OCI-LY7 (cell line): Measurements from ENCODE around the gene CTNND2. TPM values are rescaled to one million over a fixed set of nuclear protein-coding genes. Genes with fewer than 3 reads are reported as not detected.

ENCODE experiments used
- BruUV-seq: library from RNA; stranded (reverse); fragments of 400-500 nt; replicated peaks from 2 replicates; lab custom pipeline; 2021; lab: Mats Ljungman, UMichigan
- CTCF ChIA-PET: fragments of 300-600 bp; sonication (Branson Sonifier 250); formaldehyde crosslinking; loops from one replicate; lab custom pipeline; 2022; ENCODE audit warnings: antibody characterized with exemption; ENCODE audit not compliant: unreplicated experiment; lab: Charles Lee
- POLR2A ChIA-PET: fragments of 300-600 bp; sonication (Branson Sonifier 250); formaldehyde crosslinking; loops from one replicate; lab custom pipeline; 2022; ENCODE audit warnings: antibody characterized with exemption; lab: Charles Lee
- DNase-seq: peaks from one replicate; pipeline ENCODE4 v3.0.0-alpha.2; 2015; ENCODE audit warnings: low spot score
- H2AFZ ChIP-seq: fragments of 200-600 bp; sonication (generic), shearing (Covaris generic); 2 replicates; pipeline ENCODE4 v1.6.1; 2014; ENCODE audit warnings: mild to moderate bottlenecking, antibody characterized with exemption, low read length, moderate library complexity
- H3K27ac ChIP-seq: fragments of 200-600 bp; sonication (generic); 2 replicates; pipeline ENCODE4 v1.5.1; 2014; ENCODE audit warnings: mixed run types, low read depth, mild to moderate bottlenecking, moderate library complexity, low read length, inconsistent platforms; ENCODE audit not compliant: poor library complexity, severe bottlenecking
- H3K36me3 ChIP-seq: fragments of 200-600 bp; sonication (generic); 2 replicates; pipeline ENCODE4 v1.6.1; 2014; ENCODE audit warnings: mild to moderate bottlenecking, antibody characterized with exemption, low read length, moderate library complexity, mixed read lengths; ENCODE audit not compliant: insufficient read depth
- H3K4me1 ChIP-seq: fragments of 200-600 bp; sonication (generic); 2 replicates; pipeline ENCODE4 v1.5.1; 2014; ENCODE audit warnings: mild to moderate bottlenecking, low read length; ENCODE audit not compliant: insufficient read depth, poor library complexity, severe bottlenecking
- H3K4me2 ChIP-seq: fragments of 200-600 bp; sonication (generic); 2 replicates; pipeline ENCODE4 v1.6.1; 2014; ENCODE audit warnings: mild to moderate bottlenecking, low read length
- H3K4me3 ChIP-seq: fragments of 200-600 bp; sonication (generic); 2 replicates; pipeline ENCODE4 v1.5.1; 2014; ENCODE audit warnings: mild to moderate bottlenecking, low read depth, low read length; ENCODE audit not compliant: poor library complexity, severe bottlenecking
- H3K79me2 ChIP-seq: fragments of 200-600 bp; sonication (generic); 2 replicates; pipeline ENCODE4 v1.6.1; 2016; ENCODE audit warnings: low read depth, mild to moderate bottlenecking, low read length, moderate library complexity, mixed read lengths; ENCODE audit not compliant: insufficient read depth
- H3K9me2 ChIP-seq: fragments of 200-600 bp; sonication (generic); 2 replicates; pipeline ENCODE4 v1.6.1; 2016; ENCODE audit warnings: mild to moderate bottlenecking, low read length, mixed read lengths; ENCODE audit not compliant: insufficient read depth
- H3K9me3 ChIP-seq: fragments of 200-600 bp; sonication (generic); 2 replicates; pipeline ENCODE4 v1.6.1; 2014; ENCODE audit warnings: mild to moderate bottlenecking, mixed run types, low read length, mixed read lengths
- H4K20me1 ChIP-seq: fragments of 200-600 bp; sonication (generic); 2 replicates; pipeline ENCODE4 v1.6.1; 2014; ENCODE audit warnings: mild to moderate bottlenecking, antibody characterized with exemption, low read length, moderate library complexity, mixed read lengths; ENCODE audit not compliant: insufficient read depth
- EZH2phosphoT487 ChIP-seq: fragments of 200-600 bp; sonication (generic); IDR thresholded peaks from 2 replicates; pipeline ENCODE4 v1.6.1; 2018; ENCODE audit warnings: low read depth, borderline replicate concordance, mild to moderate bottlenecking, mixed run types, antibody characterized with exemption, low read length, moderate library complexity, mixed read lengths
- intact Hi-C: fragments of 100-400 bp; cut with micrococcal nuclease; formaldehyde crosslinking; loops from one replicate; pipeline ENCODE4 v1.10.0; 2022; ENCODE audit not compliant: unreplicated experiment
- total RNA-seq, 2 experiments: library from RNA; depleted of rRNA in 1 of 2; stranded (reverse); fragments of >200 nt in 1 of 2; shearing (Covaris generic) in 1 of 2; gene quantifications; 2 replicates each; pipeline ENCODE4 v1.2.3, GENCODE V29; 2014 to 2022
- TF ChIP-seq, protein P1 (sequence below): fragments of 200-600 bp; sonication (generic); conservative IDR thresholded peaks from 2 replicates; pipeline ENCODE4 v1.5.1; 2014; ENCODE audit warnings: mild to moderate bottlenecking, antibody characterized with exemption, low read length, moderate library complexity, mixed read lengths

The CTNND2 gene
- total RNA-seq, 2 experiments from 2014 or later: not detected

DNA sequence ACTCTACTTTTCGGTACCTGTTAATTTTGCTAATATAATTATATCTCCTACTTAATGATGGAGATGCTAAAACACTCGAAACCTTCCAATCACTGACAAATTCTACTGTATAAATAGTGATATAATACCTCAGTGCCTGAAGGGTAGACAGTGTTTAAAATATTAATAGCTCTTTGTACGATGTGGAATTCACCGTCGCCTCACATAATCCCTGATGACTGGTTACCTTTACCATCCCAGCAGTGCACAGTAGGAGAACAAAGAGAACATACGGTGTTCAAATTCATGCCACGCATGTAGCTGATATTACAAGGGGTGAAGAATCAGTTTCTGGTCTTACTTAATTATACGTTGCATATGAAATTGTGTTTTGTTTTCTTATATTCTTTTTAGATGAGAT is 506.7 kb downstream of the CTNND2 start:
- no peak overlapping the region for H3K4me3 ChIP-seq
- no peaks in the 10 kb centered on the region for H3K79me2 ChIP-seq
- intact Hi-C loops: no loop called here

DNA sequence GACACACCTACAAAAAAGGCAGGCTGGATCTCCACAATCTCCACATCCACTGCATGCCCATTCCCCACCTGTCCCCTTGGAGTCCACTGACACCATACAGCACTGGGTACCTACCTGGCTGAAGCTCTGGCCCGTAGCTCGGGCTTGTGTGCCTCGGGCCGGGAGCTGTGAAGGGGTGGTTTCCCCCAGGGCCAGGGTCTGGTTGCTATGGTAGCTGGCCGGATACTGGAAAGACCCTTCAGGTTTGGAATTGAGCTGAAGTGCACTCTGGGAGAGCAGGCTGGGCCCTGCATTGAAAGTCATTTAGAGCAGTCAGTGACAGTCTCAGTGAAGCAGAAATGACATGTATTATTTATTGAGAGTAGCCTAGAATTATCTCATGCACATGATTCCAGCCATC is 507.3 kb downstream of the CTNND2 start:
- Histone ChIP-seq H3K9me3 (no peaks in the 10 kb centered on the region), H3K79me2 (no peaks in the 10 kb centered on the region), H3K36me3 (no peaks in the 10 kb centered on the region), H3K4me2 (no peak overlapping the region), H3K27ac (no peak overlapping the region), H2AFZ (no peak overlapping the region), H3K4me1 (no peaks in the 10 kb centered on the region), H4K20me1 (no peaks in the 10 kb centered on the region), H3K9me2 (no peaks in the 10 kb centered on the region), H3K4me3 (no peak overlapping the region)
- no TSS peak for BruUV-seq
- no peak for TF ChIP-seq EZH2phosphoT487
- TF ChIP-seq, protein P1, sequence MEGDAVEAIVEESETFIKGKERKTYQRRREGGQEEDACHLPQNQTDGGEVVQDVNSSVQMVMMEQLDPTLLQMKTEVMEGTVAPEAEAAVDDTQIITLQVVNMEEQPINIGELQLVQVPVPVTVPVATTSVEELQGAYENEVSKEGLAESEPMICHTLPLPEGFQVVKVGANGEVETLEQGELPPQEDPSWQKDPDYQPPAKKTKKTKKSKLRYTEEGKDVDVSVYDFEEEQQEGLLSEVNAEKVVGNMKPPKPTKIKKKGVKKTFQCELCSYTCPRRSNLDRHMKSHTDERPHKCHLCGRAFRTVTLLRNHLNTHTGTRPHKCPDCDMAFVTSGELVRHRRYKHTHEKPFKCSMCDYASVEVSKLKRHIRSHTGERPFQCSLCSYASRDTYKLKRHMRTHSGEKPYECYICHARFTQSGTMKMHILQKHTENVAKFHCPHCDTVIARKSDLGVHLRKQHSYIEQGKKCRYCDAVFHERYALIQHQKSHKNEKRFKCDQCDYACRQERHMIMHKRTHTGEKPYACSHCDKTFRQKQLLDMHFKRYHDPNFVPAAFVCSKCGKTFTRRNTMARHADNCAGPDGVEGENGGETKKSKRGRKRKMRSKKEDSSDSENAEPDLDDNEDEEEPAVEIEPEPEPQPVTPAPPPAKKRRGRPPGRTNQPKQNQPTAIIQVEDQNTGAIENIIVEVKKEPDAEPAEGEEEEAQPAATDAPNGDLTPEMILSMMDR: no peak
- POLR2A ChIA-PET: interaction anchor here (1.1 kb wide), 1 partner anchor 12 kb away, joined by 3 read pairs; no protein-coding TSS in a partner anchor
- CTCF ChIA-PET: no interaction called here
- DNase-seq: no peak
- intact Hi-C loops: no loop called here

More for the DNA sequence above, 506.7 kb downstream of the CTNND2 start:
- no peak overlapping the region for H2AFZ ChIP-seq
- no peak overlapping the region for H3K4me2 ChIP-seq
- no TSS peak for BruUV-seq
- H3K27ac ChIP-seq: no peak overlapping the region
- CTCF ChIA-PET: no interaction called here
- H3K9me2 ChIP-seq: no peaks in the 10 kb centered on the region
- H3K36me3 ChIP-seq: no peaks in the 10 kb centered on the region
- POLR2A ChIA-PET: interaction anchor here (1.1 kb wide), 1 partner anchor 12 kb away, joined by 3 read pairs; no protein-coding TSS in a partner anchor
- DNase-seq: no peak
- TF ChIP-seq, protein P1: no peak
- TF ChIP-seq EZH2phosphoT487: no peak
- H3K4me1 ChIP-seq: no peaks in the 10 kb centered on the region
- no peaks in the 10 kb centered on the region for H3K9me3 ChIP-seq
- no peaks in the 10 kb centered on the region for H4K20me1 ChIP-seq

DNA sequence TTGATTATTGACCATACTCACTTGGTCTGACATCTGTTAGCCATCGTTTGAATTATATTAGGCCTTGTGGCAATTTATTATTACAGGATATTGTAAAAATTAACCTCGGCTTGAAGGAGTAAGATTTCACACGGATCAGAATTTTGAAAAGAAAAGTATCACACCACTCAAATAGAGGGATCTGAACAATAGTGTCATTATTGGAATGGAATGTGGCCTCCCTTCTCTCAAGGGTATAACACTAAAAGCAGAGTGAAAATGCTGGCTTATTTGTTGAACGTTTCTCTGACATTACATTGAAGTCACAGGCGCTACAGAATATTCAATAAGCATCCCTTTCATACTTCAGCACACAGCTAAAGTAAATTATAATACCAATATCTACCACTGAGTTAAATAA is 509.3 kb downstream of the CTNND2 start:
- Histone ChIP-seq H3K9me3 (no peaks in the 10 kb centered on the region), H3K4me1 (no peaks in the 10 kb centered on the region), H2AFZ (no peak overlapping the region), H3K9me2 (no peaks in the 10 kb centered on the region), H4K20me1 (no peaks in the 10 kb centered on the region), H3K4me2 (no peak overlapping the region), H3K4me3 (no peak overlapping the region), H3K27ac (no peak overlapping the region), H3K36me3 (no peaks in the 10 kb centered on the region), H3K79me2 (no peaks in the 10 kb centered on the region)
- BruUV-seq: no TSS peak
- POLR2A ChIA-PET: interaction anchor here (0.5 kb wide), 1 partner anchor 10 kb away, joined by 5 read pairs; no protein-coding TSS in a partner anchor
- intact Hi-C loops: no loop called here
- CTCF ChIA-PET: no interaction called here
- DNase-seq: no peak
- TF ChIP-seq, protein P1: no peak
- TF ChIP-seq EZH2phosphoT487: no peak
